EL (cell line): ENCODE data around the gene HIRIP3.
"Not testable (repeated sequence)": the region's sequence is repeated elsewhere in the genome, so short reads cannot be mapped to it uniquely, and the experiment has no call there.

ENCODE experiments used
- DNase-seq: peaks from one replicate; pipeline ENCODE4 v3.0.0-alpha.2; 2016

The HIRIP3 gene

GRCh38 chr16:29982560-29983419 lies 12.6 kb downstream of the HIRIP3 start:
- DNase-seq = no peak

DNA sequence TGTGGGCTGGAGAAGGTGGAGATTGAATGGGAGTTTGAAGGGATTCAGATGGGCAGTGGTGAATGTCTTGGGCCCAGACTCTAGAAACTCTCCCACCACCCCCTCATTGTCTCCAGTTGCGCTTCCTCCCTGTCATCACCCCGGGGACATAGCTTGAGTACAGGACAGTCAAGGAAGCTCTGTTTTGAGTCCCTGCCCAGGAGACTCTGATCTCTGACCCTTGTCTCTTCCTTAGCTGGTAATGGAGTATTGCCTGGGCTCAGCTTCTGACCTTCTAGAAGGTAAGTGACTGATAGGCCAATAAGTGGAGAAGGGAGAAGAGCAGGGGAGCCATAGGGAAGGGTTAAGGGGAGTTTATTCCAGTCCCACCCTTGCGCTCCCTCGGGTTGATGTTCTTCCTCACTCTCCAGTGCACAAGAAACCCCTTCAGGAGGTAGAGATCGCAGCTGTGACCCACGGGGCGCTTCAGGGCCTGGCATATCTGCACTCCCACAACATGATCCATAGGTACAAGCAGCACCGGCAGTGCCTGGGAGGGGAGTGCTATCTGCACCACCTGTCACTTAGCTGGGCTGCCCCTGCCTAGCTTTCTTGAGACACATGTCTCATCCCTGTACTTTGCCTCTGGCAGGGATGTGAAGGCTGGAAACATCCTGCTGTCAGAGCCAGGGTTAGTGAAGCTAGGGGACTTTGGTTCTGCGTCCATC lies 16.7 kb downstream of the HIRIP3 start:
- no peak for DNase-seq

GRCh38 chr16:29978081-29978480 lies 17.3 kb downstream of the HIRIP3 start:
- no peak for DNase-seq

GRCh38 chr16:29977063-29977825 lies 18.2 kb downstream of the HIRIP3 start:
- no peak for DNase-seq

GRCh38 chr16:29975811-29976511 lies 19.5 kb downstream of the HIRIP3 start:
- DNase-seq = no peak

DNA sequence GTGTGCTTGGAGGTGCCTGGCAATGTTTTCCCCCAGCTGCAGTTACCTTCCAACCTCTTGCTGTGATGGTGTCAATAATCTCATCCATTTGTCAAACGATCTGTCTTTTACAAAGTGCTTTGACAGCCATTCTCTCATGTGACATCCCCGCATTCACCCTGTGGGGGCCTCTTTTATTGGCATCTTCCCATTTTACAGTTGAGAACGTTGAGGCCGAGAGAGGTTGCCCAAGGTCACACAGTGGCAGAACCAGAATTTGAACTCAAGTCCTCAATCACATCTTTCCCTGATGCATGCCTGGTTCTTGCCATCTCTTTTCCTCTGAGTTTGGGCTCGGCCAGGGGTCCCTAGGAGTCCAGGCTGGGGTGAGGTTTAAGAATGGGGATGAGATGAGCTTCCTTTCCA lies 20.3 kb downstream of the HIRIP3 start:
- DNase-seq = no peak

DNA sequence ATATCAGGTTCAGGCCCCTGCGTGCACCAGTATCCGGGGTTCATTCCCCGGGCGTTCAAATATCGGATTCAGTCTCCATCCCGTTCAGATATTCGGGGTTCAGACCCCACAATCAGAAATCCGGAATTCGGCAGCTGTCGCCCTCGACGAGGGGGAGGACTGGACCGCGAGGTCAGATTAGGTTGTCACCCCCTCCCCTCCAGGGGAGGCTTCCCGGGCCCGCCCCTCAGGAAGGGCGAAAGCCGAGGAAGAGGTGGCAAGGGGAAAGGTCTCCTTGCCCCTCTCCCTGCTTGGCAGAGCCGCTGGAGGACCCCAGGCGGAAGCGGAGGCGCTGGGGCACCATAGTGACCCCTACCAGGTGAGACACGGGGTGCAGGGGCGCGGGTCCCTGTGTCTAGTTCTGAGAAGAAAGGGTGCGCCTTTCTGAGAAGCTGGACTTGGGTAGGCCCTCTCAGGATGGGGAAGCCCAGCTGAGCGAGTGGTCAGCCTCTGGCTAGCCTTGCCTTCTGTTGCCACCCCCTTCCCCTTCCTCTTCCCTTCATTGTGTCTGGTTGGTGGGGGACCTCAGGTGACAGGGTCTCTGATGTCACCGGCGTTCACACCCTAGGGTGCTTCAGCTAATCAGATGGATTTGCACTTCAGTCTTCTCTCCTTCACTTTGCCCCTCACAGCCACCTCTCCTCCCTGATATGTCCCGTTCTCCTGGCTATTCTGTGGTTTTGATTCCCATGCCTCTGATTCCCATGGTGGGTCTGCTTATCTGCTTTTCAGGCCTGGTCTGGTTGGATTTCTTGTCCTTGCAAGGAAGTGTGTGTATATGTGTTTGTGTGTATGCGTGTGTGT lies 20.9 kb downstream of the HIRIP3 start:
- peak; percentile 18 for DNase-seq

DNA sequence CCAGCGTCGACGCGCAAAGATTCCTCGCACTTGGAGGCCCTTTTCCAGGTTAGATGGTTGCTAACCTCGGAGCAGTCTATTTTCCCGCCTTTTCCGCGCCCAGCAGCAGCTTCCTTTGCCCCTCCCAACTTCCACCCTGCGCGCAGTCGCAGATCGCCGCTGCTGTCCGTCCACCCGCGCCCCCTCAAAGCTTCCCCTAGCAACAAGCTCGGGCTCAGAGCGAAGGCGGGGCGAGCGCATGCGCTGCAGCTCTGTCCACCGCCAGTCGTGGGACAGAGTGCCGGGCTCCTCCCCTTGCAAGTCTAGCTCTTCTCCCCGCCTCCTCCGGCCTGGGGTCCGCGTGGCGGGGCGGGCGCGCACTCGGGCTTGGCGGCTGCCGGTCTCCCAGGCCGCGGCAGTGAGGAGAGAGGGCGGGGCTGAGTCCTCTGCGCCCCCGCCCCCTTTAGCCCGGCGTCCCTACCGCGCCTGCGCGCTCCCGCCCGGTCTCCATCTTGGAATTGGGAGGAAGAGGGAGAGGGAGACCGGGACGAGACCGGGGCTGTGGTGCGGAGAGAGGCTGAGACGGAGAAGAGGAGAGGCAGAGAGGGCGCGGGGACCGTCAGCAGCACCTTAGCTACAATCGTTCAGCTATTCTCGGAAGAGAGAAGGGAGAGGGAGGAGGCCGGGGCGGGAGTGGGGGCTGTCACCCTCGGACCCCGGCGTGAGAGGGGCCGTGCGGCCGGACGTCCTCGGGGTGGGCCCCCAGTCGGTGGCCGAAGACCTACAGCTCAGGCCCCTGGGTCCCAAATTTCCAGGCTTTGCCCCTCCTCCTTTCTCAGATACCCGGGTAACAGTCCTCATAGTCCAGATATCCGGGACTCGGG lies 21.8 kb downstream of the HIRIP3 start, which contains the start of gene TAOK2:
TSS of gene TAOK2 (plus strand) at position 485 of the 863 bp plus-strand sequence. CDS start 3,905 bp downstream, outside the sequence.
- DNase-seq = peak; percentile 99

DNA sequence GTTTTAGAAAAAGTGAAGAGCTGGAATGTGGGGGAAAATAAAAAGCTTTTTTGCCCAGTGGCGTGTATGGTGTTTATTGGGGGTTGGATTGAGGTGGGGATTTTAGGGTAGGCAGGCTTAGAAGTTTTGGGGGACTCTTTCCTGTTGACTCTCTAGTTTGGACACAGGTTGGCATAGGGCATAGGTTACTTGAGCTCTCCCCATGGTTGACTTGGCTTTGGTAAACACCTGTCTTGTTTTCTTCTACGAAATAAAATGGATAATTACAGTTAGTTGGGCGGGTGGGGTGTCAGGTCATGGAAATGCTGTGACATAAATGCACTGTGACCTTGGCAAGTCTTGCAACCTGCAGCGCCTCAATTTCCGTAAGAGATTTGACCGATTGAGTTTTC lies 22.4 kb downstream of the HIRIP3 start:
- no peak for DNase-seq

DNA sequence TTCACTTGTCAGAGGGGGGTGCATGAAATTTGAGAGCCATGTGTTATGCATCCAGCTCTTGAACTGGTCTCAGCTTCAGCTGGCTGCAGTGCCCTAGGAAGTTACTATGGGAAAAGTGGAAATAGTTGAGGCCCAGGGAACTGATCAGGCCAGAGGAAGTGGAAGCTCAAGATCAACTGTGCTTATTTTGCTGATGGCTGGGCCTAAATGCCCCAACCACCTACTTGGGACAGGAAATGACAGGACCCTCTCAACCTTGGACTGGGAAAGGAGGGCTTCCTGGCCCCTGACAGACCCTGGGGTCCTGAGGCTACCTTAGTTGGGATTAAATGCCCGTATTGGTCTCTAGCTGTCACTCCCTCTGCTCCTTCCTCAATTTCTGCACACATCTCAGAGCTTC lies 22.9 kb downstream of the HIRIP3 start:
- DNase-seq = no peak

- DNase-seq = no peak
Measured at GRCh38 chr16:29971304-29971703, 24.1 kb downstream of the HIRIP3 start.

DNA sequence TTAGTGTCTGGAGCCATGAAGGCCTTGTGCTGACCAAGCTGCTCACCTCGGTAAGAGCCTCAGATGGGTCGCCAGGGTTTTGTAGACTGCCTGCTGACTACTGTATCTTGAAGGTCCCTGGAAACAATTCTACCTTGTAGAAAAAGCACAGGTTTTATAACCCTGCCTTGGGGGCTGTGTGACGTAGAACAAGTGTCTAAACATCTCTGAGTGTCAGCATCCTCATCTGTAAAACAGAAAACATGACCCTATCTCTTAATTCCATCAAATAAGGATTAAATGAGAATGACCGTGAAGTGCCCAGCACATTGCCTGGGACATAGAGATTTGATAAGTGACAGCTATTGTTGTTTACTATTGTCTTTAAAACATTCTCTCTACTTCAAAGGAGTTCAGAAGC lies 27.2 kb downstream of the HIRIP3 start:
- DNase-seq = no peak

DNA sequence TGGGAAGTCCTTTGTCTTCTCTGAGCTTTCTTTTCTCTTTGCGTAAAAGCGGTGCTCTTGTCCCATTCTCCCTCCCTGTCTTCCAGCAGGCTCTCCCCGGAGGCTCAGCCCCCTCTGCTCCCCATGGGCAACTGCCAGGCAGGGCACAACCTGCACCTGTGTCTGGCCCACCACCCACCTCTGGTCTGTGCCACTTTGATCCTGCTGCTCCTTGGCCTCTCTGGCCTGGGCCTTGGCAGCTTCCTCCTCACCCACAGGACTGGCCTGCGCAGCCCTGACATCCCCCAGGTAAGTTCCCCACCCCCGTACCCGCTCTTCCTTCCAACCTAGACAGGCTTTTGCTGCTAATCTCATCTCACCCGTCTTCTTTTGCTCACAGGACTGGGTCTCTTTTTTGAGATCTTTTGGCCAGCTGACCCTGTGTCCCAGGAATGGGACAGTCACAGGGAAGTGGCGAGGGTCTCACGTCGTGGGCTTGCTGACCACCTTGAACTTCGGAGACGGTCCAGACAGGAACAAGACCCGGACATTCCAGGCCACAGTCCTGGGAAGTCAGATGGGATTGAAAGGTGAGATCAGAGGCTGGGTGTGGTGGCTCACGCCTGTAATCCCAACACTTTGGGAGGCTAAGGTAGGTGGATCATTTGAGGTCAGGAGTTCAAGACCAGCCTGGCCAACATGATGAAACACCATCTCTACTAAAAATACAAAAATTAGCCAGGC lies 32.2 kb downstream of the HIRIP3 start:
- no peak for DNase-seq

DNA sequence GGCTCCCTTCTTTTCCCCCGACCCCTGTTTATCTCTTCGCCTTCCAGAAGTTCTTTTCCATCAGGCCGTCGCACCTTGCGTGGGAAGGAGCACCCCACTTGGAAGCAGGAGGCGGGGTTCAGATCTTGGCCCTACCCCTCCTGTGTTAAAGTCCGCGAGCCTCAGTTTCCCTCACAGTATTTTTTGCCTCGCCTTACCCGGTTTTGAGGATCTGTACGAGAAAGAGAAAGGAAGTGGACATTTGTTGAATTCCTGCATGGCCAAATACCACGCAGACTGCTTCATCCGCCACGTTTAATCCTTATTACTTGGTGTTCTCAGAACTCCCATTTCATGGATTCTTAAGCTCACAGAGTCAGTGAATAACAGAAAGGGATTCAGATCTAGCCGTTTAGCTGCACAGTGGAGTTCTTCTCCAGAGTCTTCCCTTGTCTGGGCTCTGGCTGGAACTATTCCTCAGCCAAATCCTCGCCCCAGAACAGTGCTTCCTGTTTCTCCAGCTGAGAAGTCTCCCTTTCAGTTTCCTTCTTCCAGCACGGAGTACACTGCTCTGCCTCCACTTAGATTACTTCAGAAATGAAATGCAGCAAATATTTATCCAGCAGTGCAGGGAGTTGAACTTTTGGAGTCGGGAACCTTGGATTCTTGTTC lies 32.9 kb downstream of the HIRIP3 start:
- peak; percentile 48 for DNase-seq

GRCh38 chr16:29961479-29962343 lies 33.7 kb downstream of the HIRIP3 start, which contains the start of gene TMEM219:
TMEM219 (plus strand) TSS chr16:29962079; CDS start chr16:29963144, 1,065 bp downstream.
- peak; percentile 92 for DNase-seq

- DNase-seq = no peak
Measured at GRCh38 chr16:29961127-29961478, 34.3 kb downstream of the HIRIP3 start.

DNA sequence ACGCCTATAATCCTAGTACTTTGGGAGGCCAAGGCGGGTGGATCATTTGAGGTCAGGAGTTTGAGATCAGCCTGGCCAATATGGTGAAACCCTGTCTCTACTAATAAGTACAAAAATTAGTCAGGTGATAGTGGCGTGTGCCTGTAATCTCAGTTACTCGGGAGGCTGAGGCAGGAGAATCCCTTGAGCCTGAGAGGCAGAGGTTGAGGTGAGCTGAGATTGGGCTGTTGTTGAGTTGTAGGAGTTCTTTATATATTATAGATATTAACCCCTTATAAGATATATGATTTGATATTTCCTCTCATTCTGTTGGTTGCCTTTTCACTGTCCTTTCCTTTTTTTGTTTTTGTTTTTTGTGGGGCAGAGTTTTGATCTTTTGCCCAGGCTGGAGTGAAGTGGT lies 35.6 kb downstream of the HIRIP3 start:
- DNase-seq = not testable (repeated sequence)

- DNase-seq = no peak
Measured at GRCh38 chr16:29959293-29959692, 36.1 kb downstream of the HIRIP3 start.
